GM03348 (cell line): ENCODE results near the gene GRK6.

Experiments used
- DNase-seq: peaks from one replicate; pipeline ENCODE4 v3.0.0; 2012; ENCODE audit warnings: low spot score

Gene GRK6

GRCh38 chr5:177440211-177440989 is 13.9 kb downstream of the GRK6 start:
- no peak for DNase-seq

- no peak for DNase-seq
These were observed 14.7 kb downstream of the GRK6 start for GRCh38 chr5:177440990-177441780.

- no peak for DNase-seq
These were observed 15.8 kb downstream of the GRK6 start for GRCh38 chr5:177442066-177442826.

- no peak for DNase-seq
These were observed 16.9 kb downstream of the GRK6 start for GRCh38 chr5:177443144-177443983.

- no peak for DNase-seq
These were observed 17.9 kb downstream of the GRK6 start for GRCh38 chr5:177444106-177445051.

- DNase-seq = no peak
These were observed 18.8 kb downstream of the GRK6 start for GRCh38 chr5:177445052-177445916.

GRCh38 chr5:177445917-177446199 is 19.4 kb downstream of the GRK6 start:
- DNase-seq = no peak

GRCh38 chr5:177446200-177447065 is 20.0 kb downstream of the GRK6 start, which contains the start of gene PRR7:
PRR7 (plus strand) TSS chr5:177446814; CDS start chr5:177455068, 8,254 bp downstream.
- DNase-seq = peak; percentile 95

GRCh38 chr5:177447066-177447610 is 20.7 kb downstream of the GRK6 start:
- DNase-seq = peak; percentile 59

- peak; percentile 59 for DNase-seq
These were observed 21.3 kb downstream of the GRK6 start for GRCh38 chr5:177447611-177448243.

- DNase-seq = no peak
These were observed 21.9 kb downstream of the GRK6 start for GRCh38 chr5:177448244-177448950.

- no peak for DNase-seq
These were observed 22.9 kb downstream of the GRK6 start for GRCh38 chr5:177449140-177450061.

GRCh38 chr5:177450667-177451424 is 24.4 kb downstream of the GRK6 start:
- DNase-seq = no peak

GRCh38 chr5:177452688-177453638 is 26.5 kb downstream of the GRK6 start:
- DNase-seq = no peak
